ENCODE data around the gene SENP1.

SENP1 gene

DNA sequence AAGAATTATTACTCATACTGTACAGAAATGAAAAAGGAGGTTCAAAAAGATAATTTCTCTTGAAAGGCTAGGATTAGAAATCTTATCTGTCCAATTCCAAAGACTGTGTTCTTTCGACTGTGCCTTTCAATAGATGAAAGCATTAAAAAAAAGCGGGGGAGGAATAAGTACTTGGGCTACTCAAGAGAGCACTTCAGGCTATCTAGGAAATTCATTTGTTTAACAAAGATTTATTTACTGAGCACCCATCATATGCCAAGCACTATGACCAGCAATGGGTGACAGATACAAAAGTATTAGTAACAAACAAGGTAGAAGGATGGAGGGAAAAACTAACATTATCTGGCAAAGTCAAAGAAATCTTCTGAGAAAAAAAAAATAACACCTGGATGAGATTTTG lies 37.4 kb downstream of the SENP1 start:
- no peak for DNase-seq (ENCODE audit: low read depth in 2 of 3, low spot score in 1 of 3)

DNA sequence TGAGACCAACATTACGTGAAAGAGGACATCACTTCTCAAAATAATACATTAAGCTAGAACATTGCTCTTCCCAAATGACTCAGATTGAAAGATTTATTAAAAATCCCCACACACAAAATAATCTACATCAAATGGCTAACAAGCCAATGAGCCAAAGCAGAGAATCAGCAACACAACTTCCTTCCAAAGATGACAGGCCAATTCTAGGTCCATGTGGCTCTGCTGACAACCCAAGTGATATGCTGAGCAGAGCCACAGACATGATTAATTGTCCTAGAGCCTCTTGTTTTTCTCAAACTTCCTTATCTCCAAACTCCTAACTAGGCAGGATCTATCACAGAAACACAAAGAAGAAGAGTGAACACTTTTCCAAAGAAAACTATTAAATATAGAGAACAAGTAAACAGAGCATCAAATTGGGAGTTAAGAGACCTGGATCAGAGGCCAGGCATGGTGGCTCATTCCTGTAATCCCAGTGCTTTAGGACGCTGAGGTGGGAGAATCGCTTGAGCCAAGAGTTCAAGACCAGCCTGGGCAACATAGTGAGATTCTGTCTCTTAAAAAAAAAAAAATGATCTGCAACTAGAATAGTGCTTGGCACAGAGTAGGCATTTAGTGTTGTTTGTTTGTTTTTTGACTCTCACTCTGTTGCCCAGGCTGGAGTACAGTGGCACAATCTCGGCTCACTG lies 38.5 kb downstream of the SENP1 start:
- no peak for DNase-seq (ENCODE audit: low read depth in 2 of 3, low spot score in 1 of 3)

DNA sequence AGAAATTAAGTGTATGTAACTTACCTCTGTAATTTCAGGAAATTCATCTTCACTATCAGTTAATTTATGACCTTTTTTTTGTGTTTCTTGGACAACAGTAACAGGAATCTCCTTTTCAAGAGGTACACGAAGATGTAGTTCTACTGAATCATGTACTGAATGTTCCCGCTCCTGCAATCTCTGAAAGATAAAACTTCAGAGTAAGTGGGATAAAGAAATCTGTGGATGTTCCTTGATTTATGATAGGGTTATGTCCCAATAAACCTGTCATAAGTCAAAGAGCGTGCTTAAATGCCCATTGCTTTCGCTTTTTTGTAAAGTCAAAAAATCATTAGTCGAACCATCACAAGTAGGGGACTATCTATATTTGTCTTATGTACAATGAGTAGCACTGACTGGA lies 40.8 kb downstream of the SENP1 start:
- no peak for DNase-seq (ENCODE audit: low read depth in 2 of 3, low spot score in 1 of 3)

DNA sequence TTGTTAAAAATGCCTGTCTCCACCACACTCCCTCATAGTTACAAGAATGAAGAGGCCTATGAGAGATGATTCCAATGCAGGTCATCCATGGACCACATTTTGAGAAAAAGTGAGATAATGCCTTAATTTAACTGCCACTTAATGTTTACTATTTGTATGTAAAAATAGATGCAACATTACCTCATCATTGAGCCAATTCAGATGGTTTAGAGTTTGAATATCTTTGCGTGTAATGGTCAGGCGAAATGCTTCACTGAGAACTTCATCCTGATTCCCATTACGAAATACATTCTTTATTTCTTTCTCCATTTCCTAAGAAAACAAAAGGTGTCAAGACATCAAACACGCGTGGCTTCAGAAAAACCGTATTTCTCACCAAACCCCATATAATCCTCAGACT lies 42.3 kb downstream of the SENP1 start:
- DNase-seq (ENCODE audit: low read depth in 2 of 3, low spot score in 1 of 3) = no peak

DNA sequence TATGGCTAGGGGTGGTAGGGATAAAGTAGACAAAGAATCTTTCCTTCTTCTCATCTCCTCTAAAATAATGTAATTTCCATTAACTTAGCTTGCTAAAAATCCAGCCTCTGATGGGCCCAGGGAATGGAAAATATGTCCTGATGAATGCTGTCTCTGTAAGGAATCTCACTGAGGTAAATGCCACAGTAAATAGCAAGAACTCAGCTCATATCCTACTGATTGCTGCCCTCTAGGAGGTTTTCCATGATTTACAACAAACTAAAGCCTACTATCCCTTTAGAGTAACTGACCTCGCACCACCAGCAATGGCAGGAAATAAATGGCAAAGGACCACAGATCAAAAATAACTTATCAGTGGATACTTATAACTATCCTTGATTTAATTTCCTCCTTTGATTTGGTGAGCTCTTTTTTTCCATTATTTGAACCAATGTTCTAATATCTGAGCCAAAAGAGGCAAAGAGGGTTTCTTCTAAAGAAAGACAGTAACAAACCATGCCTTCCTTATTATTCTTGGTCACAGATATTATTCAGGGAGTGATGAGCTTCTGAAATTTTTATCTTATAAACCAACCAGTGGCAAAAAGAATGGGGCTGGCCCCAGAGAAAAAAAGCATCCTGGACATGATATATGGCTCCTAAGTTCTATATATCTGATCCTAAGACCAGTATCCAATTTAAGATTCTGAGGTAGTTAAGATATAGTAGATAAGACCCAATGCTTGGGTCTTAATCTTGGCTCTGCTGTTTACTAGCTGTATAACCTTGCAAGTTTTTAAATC lies 43.8 kb downstream of the SENP1 start:
- no peak for DNase-seq (ENCODE audit: low read depth in 2 of 3, low spot score in 1 of 3)

DNA sequence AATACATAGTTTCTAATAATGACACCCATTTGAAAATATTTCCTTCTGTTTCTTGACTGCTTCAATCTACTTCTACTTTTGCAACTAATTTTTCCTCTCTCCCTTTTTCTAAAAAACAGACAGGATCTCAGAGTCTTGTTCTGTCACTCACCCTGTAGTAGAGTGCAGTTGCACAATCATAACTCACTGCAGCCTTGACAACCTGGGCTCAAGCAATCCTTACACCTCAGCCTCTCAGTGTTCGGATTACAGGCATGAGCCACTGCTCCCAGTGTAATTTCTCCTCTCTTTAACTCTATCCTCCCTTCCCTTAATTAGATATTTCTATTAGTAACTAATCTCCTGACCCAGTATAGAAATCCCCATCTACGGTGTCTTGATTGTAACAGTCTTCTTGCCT lies 45.4 kb downstream of the SENP1 start:
- DNase-seq (ENCODE audit: low read depth in 2 of 3, low spot score in 1 of 3) = no peak

DNA sequence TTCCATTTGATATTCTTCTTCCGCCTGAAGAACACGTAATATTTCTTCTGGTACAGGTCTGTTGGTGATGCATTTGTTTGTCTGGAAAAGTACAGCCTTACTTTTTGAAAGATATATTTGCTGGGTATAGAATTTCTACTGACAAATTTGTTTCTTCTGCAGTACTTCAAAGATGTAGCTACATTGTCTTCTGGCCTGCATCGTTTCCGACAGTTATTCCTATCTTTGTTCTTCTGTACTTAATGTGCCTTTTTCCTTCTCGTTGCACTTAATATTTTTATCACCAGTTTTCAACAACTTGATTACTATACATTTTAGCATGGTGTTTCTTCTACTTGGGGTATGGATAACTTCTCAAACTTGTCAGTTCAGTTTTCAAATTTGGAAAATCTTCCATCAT lies 47.1 kb downstream of the SENP1 start:
- DNase-seq (ENCODE audit: low read depth in 2 of 3, low spot score in 1 of 3) = no peak

DNA sequence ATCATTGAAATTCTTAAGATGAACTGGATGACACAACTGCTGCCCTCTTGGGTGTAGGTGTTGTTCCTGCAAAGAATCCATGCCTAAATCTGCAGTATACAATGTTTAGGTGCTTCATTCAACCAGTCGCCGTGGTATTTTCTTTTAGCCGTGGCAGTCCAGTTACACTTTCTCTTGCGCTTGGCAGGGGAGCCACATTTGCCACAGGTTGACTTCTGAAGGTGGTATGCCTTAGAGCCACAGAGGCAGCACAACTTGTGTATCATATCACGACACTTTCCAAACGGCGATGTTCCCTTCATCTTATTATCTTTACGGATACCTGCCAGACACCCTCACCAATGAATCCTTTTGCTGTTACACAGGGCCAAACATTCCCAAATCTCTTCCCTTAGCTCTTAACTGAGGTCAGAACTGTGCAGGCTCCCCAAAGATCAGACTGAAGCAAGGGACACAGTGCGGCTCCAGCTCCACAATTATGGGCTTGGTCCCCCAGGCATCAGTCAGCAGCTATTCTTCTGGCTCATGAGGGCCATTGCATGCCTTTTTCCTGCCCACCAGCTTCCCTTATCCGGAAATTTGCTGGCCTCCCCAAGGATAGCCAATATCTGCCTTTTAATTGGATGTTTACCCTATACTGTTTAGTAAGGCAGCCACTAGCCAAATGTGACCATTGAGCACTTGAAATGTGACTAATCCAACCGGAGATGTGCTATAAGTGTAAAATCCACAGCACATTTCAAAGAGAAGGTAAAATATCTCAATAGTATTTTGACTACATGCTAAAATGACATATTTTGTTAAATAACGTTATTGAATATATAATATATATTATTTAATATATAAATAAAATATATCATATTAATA lies 50.7 kb downstream of the SENP1 start:
- no peak for DNase-seq (ENCODE audit: low read depth in 2 of 3, low spot score in 1 of 3)

DNA sequence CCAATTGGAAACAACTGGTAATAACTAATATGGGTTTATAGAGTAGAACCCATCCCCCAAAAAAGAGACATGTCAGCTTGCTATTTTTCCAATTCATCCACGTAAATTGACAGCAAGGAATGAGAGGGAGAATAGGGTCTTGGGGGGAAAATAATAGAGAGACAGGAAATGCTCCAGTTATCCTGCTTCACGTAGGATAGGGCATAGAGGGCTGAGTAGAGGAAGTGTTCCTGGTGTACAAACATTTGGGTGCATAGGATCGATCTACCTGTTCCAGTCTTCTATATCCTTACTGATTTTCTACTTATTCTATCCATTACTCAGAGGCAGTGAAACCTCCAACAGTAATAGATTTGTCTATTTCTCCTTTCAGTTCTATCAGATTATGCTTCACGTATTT lies 52.0 kb downstream of the SENP1 start:
- DNase-seq (ENCODE audit: low read depth in 2 of 3, low spot score in 1 of 3) = no peak

DNA sequence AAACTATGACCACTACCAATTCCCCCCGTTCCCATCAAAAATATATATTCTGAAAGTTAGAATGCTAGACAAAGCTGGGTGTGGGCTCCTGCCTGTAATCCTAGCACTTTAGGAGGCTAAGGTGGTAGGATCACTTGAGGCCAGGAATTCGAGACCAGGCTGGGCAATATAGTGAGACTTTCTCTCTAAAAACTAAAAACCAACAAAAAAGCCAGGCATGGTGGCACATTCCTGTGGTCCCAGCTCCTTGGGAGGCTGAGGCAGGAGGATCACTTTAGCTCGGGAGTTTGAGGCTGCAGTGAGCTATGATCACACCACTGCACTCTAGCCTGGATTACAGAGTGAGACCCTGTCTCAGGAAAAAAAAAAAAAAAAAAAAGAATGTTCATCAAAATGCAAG lies 52.8 kb downstream of the SENP1 start:
- no peak for DNase-seq (ENCODE audit: low read depth in 2 of 3, low spot score in 1 of 3)

DNA sequence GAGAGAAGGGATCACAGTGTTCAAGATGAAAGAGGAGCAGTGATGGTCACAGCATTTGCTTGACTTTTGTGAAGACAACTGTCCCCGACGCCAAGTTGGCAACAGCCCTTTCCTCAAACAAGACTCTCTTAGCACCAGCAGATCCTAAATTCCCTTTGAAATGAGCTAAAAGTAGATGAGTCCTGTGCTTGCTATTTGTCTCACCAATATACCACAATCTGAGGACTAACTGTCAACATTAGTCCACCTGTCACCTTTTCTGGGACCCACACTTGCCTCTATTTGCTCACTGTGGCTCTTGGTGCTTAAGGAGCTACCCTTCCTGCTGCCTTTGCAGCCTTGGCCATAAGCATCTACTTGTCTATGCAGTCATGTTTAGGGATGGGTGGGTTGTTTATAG lies 54.2 kb downstream of the SENP1 start:
- no peak for DNase-seq (ENCODE audit: low read depth in 2 of 3, low spot score in 1 of 3)

DNA sequence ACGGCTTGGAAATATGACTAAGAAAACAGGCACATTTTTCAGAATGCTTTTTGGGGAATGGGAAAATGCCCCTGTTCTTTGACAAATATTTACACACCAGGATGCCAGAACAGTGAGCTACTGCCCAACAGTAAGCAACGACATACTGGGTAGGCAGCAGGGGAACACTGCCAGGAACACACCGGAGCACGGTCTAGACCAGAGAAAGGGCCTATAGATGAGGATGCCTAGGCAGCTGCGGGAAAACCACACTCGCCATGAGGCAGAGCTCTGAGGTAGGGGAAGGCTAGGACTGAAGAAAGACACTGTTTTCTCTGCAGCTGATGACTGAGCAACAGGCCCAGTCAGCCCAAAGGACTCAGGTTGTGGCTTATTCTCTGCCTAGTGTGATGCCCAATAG lies 55.7 kb downstream of the SENP1 start:
- no peak for DNase-seq (ENCODE audit: low read depth in 2 of 3, low spot score in 1 of 3)

DNA sequence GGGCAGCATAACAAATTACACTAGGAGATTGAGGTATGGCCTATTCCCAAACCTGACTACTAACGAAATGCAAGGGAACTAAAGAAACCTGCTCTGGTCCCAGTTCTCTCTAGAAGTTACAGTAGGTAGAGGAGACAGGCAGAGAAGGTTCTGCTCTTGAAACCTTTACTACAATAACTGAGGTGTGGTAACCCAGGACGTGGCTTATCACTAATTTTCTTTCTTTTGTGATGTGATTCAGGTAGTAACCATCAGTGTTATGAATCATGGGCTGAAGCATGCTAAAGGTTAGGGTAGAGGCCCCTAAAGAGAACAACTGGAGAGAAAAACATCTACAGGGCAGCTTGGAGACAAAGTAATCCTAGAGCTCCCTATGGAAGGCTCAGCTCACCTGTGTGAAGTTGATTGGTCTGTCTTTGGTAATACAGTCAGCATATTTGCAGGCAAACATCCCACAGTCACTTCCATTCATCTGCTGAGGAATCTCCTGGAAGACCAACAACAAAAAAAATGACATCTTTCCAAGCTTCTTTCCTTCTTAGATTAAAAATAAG lies 59.8 kb downstream of the SENP1 start:
- DNase-seq (ENCODE audit: low read depth in 2 of 3, low spot score in 1 of 3) = no peak

DNA sequence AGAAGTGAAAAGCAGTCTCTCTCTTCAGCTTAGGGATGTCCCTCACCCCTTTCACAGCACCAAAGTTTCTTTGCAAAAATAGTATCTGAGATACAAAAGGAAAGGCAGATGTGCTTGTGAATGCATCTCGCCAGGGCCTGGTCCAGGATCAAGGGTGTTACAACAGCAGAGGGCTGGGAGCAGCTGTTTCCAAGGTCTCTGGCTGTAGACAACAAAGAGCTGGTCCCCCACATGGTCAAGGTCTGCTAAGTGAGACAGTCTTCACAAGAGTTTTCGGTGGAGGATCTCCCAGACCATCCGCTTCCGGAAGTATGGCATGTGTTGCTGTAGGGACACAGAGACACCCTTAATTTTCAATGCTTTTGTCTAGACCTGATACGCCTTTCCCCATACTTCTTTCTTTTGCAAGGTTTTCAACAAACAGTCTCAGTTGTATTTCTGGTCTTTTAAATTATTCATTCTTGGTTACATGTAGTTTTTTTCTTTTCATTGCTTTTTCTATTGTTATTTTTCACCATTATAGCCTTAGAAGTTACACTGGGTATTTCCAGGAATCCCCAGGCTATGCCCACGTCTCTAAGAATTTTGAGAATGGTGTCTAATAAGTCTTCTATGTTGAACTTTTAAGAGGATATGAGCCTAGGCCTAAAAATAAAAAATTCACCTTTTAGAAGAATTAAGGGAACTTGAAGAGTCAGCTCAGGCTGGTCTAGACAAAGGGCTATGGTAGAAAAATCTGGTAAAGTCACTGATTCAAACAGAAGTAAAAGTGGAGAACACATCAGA lies 60.6 kb downstream of the SENP1 start:
- no peak for DNase-seq (ENCODE audit: low read depth in 2 of 3, low spot score in 1 of 3)

DNA sequence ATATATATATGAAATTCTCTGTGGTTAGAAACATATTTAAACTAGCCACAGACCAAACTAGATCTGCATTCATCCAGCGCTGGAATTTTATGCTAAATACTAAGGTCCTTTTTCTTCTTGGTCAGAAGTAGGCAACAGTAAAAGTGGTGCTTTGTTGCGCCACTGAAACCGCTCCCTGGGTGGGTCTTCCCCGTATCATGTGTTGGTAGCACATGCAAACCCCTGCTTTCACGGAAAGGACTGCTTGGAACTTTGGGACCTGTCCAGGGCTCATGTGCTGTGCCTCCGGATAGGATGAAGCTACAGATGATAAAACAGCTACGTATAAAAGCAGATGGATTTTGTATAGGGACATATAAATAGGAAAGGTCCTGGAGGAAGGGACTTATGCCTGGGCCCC lies 61.5 kb downstream of the SENP1 start:
- no peak for DNase-seq (ENCODE audit: low read depth in 2 of 3, low spot score in 1 of 3)

DNA sequence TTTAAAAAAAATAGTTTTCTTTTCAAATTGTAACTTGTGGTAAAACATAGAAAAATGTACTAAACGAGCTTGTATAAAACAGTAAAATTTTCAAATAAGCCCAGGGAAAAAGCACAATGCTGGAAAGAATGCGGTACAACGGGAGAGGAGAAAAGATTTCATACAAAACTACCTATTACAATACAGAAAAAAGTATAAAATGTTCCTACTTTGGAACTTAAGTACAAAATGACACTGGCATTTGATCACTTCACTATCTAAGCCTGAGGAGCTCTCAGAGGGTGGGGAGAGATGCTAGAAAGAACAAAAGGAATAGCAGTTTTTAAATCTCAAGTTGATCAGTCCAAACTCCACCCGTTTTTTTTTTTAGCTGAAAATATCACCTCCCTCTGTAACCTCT lies 62.1 kb downstream of the SENP1 start:
- DNase-seq (ENCODE audit: low read depth in 2 of 3, low spot score in 1 of 3) = no peak

DNA sequence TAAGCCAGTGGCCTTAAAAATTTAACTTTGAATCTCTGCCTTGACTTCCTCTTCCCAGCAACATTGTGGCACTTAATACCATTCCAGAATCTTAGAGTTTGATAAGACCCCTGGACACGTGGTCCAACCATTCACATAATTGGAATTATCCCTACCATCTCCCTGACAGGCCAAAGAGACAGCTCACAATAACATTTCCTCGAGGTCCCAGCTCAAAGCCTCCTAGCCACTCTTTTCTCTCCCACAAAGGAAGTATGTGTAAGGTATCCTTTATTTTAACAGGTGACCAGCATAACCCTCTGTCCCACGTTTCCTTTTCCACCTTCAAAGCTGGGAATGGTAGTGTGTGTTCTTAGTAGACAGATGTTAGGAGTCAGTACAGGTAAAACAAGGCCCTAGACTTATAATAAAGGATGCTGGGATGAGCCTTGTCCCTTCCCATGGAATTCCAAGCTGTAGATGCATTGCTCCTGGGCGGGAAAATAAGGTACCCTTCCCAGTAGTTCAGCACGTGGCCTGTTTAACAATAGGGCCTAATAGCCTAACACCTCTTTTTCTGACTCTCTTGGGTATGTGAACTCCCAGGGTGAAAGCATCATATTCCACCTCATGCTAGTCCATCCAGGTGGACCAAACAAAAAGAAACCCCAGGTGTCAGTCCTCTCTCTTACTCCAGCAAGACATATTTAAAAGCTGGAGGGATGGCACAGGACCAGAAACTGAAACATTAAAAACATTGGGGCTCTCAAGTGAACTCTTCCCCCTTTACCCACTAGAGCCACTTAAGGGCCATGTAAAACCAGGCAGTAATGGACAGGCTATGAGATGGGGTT lies 64.1 kb downstream of the SENP1 start:
- DNase-seq (ENCODE audit: low read depth in 2 of 3, low spot score in 1 of 3) = no peak

DNA sequence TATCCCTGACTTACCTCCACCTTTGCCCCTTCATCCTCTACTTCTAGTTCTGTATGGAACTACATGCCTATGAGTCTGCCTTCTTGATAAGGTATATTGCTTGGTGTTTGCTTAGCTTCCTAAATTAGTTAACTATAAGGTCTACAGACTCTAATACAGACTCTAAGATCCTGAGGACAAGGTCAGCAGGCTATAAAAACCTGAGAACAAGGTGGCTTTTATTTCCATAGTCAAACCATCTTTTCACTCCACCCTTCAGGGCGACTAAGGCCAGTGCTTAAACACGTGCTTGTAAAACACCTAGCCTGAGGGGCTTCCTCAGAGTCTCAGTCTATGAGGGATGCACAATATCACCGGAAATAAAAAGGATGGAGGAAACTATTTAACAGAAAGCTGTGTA lies 65.5 kb downstream of the SENP1 start:
- DNase-seq (ENCODE audit: low read depth in 2 of 3, low spot score in 1 of 3) = no peak

DNA sequence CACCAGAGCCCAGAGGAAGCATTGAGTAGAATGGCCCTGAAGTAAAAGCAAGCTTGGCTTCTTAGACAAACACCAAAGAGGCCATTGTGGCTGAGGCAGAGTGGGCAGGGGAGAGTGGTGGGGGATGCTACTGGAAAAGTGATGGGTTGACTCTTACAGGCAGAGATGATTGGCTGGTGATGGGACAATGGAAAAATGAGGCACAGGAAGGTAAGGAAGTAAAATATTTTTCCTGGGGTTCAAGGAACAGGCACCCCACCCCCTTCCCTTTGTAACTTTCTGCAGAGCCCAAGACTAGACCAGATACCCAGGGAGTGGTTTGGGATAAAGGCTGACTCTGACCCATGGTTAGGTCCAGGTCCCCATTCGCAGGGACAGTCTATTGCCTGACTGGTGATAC lies 66.7 kb downstream of the SENP1 start:
- no peak for DNase-seq (ENCODE audit: low read depth in 2 of 3, low spot score in 1 of 3)

DNA sequence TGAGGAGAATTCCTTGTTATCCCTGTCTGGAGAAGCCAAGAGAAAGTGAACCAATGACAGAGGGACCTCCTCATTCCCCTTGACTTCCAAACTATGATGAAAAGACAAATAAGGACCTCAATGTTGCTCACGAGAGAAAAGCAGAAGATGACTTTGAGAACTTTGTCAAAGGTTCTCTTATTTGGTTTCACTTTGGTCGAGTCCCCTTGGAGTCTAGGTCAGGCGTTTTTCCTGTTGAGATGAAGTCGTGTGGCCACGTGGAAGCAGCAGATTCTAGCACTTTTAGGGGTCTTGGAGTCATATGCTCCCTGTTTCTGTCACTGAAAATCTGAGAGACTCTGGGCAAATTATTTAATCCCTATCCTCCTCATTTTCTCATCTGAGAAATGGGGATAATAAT lies 67.8 kb downstream of the SENP1 start:
- DNase-seq (ENCODE audit: low read depth in 2 of 3, low spot score in 1 of 3) = no peak
